Brain microvascular endothelial cell (primary cell): ENCODE data around the gene AFDN.

Experiments used
- DNase-seq: peaks from one replicate; pipeline ENCODE4 v3.0.0-alpha.2; 2020
- H3K27ac ChIP-seq: fragments of 250-450 bp; sonication (Bioruptor Pico); 2 replicates; pipeline ENCODE4 v1.5.1; 2020; ENCODE audit warnings: mild to moderate bottlenecking, moderate library complexity
- H3K27me3 ChIP-seq: fragments of 250-450 bp; sonication (Bioruptor Pico); replicated peaks from 2 replicates; pipeline ENCODE4 v1.5.1; 2020; ENCODE audit warnings: mild to moderate bottlenecking
- H3K36me3 ChIP-seq: fragments of 250-450 bp; sonication (Bioruptor Pico); replicated peaks from 2 replicates; pipeline ENCODE4 v1.5.1; 2020; ENCODE audit warnings: mild to moderate bottlenecking
- H3K4me3 ChIP-seq: 2 replicates; pipeline ENCODE4 v1.5.1; 2011; ENCODE audit warnings: low read depth, mild to moderate bottlenecking, control low read depth, low read length, moderate library complexity
- CTCF ChIP-seq: IDR thresholded peaks from 2 replicates; pipeline ENCODE4 v1.5.1; 2011; ENCODE audit warnings: low read depth, mild to moderate bottlenecking, moderate library complexity, low read length, control low read depth, inconsistent platforms; ENCODE audit errors: missing control alignments
- in situ Hi-C: cut with HindIII; loops from 2 replicates; pipeline ENCODE4 v1.10.0; 2017; ENCODE audit warnings: low sequenced_read_pairs, low pct_ligation_motif_present

The AFDN gene

GRCh38 chr6:168016176-168016620 lies 189.5 kb downstream of the AFDN start:
- no peak for DNase-seq
- Histone ChIP-seq H3K27me3 (no peaks in the 10 kb centered on the region), H3K36me3 (no peaks in the 10 kb centered on the region), H3K4me3 (no peak overlapping the region), H3K27ac (no peak overlapping the region)
- in situ Hi-C loops = no loop called here
- no peak for TF ChIP-seq CTCF

- no peak for TF ChIP-seq CTCF
- Histone ChIP-seq H3K27me3 (no peaks in the 10 kb centered on the region), H3K36me3 (no peaks in the 10 kb centered on the region), H3K4me3 (no peak overlapping the region), H3K27ac (no peak overlapping the region)
- DNase-seq = no peak
- in situ Hi-C loops = no loop called here
Measured at GRCh38 chr6:168016721-168017525, 190.2 kb downstream of the AFDN start.

GRCh38 chr6:168017629-168018028 lies 190.9 kb downstream of the AFDN start:
- no peak for TF ChIP-seq CTCF
- H3K27me3 ChIP-seq = no peaks in the 10 kb centered on the region

GRCh38 chr6:168018664-168019063 lies 192.0 kb downstream of the AFDN start:
- no peak overlapping the region for H3K27ac ChIP-seq
- in situ Hi-C loops = no loop called here
- TF ChIP-seq CTCF = no peak

More at GRCh38 chr6:168017629-168018028, 190.9 kb downstream of the AFDN start:
- in situ Hi-C loops = no loop called here
- Histone ChIP-seq H3K36me3 (no peaks in the 10 kb centered on the region), H3K27ac (no peak overlapping the region), H3K4me3 (no peak overlapping the region)
- DNase-seq = no peak

GRCh38 chr6:168020242-168020641 lies 193.5 kb downstream of the AFDN start:
- TF ChIP-seq CTCF = no peak
- Histone ChIP-seq H3K36me3 (no peaks in the 10 kb centered on the region), H3K27me3 (no peaks in the 10 kb centered on the region), H3K4me3 (no peak overlapping the region), H3K27ac (no peak overlapping the region)
- in situ Hi-C loops = no loop called here
- DNase-seq = no peak

More at GRCh38 chr6:168018664-168019063, 192.0 kb downstream of the AFDN start:
- Histone ChIP-seq H3K4me3 (no peak overlapping the region), H3K36me3 (no peaks in the 10 kb centered on the region), H3K27me3 (no peaks in the 10 kb centered on the region)
- DNase-seq = no peak

GRCh38 chr6:168021581-168021980 lies 194.9 kb downstream of the AFDN start:
- Histone ChIP-seq H3K27ac (no peak overlapping the region), H3K4me3 (no peak overlapping the region), H3K27me3 (no peaks in the 10 kb centered on the region), H3K36me3 (no peaks in the 10 kb centered on the region)
- in situ Hi-C loops = no loop called here
- DNase-seq = no peak
- TF ChIP-seq CTCF = no peak
